Measurements from ENCODE around the gene GNG3.

GNG3 gene

DNA sequence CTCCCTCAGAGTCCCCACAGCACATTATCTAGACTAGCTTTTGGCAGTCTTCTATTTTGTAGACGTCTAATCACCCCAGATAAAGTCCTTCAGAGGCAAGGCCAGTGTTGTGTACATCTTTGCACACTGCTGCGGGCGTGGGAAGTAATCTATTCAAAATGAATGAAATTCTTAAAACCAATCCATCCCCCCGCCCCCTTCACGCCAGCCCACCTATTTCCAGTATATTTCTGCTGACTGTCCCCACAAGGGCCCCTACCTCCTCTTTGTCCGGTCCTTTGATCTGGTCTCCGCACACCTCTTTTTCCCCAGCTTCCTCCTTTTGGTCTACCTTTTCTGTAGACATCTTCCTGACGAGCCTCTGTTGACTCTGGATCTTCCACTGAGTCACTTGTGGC lies 627 bp upstream of the GNG3 start:
- H3K4me3 ChIP-seq (ENCODE audit: low read length), result peak overlapping the region; percentile 92

DNA sequence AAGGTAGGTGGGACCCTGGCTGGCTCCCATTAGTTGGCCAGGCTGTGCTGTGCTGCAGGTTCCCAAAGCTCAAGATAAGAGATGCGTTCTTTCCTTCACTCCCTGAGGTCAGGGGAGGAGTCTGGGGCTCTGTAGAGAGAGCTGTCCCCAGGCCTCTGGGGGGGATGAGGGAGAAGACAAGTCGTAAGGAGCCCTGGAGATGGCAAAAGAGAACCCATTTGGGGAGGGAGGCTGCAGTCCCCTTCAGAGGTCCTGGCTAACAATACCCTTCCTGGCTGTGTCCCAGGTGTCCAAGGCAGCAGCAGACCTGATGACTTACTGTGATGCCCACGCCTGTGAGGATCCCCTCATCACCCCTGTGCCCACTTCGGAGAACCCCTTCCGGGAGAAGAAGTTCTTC lies 916 bp downstream of the GNG3 start:
- peaks cover 49% of the 10 kb centered on the region for H3K4me1 ChIP-seq (ENCODE audit: control insufficient read depth, low read length)
- H3K9me3 ChIP-seq (ENCODE audit: control insufficient read depth, insufficient read depth, low read length), result no peaks in the 10 kb centered on the region
- no peaks in the 10 kb centered on the region for H3K9me2 ChIP-seq (replicated peaks; ENCODE audit: control insufficient read depth, low read length)
- H3K36me3 ChIP-seq (ENCODE audit: control insufficient read depth, low read length), result peaks cover 60% of the 10 kb centered on the region
- no peaks in the 10 kb centered on the region for H3K27me3 ChIP-seq (ENCODE audit: control insufficient read depth, low read length)
- peak overlapping the region; percentile 84; the same call in 1 of the 2 replicates for H3K27ac ChIP-seq (ENCODE audit: low read depth, low read length)
- TF ChIP-seq, protein P1, sequence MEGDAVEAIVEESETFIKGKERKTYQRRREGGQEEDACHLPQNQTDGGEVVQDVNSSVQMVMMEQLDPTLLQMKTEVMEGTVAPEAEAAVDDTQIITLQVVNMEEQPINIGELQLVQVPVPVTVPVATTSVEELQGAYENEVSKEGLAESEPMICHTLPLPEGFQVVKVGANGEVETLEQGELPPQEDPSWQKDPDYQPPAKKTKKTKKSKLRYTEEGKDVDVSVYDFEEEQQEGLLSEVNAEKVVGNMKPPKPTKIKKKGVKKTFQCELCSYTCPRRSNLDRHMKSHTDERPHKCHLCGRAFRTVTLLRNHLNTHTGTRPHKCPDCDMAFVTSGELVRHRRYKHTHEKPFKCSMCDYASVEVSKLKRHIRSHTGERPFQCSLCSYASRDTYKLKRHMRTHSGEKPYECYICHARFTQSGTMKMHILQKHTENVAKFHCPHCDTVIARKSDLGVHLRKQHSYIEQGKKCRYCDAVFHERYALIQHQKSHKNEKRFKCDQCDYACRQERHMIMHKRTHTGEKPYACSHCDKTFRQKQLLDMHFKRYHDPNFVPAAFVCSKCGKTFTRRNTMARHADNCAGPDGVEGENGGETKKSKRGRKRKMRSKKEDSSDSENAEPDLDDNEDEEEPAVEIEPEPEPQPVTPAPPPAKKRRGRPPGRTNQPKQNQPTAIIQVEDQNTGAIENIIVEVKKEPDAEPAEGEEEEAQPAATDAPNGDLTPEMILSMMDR (IDR thresholded peaks at IDR 0.05; ENCODE audit: low read depth, low read length, poor library complexity, severe bottlenecking), result no peak
- no peak for TF ChIP-seq EZH2phosphoT487 (IDR thresholded peaks at IDR 0.05; ENCODE audit: borderline replicate concordance, low read length)
- H3K4me2 ChIP-seq (ENCODE audit: low read length), result peak overlapping the region; percentile 99
- no peaks in the 10 kb centered on the region for H4K20me1 ChIP-seq (ENCODE audit: control insufficient read depth, insufficient read depth, low read depth, low read length)
- H3K79me2 ChIP-seq (ENCODE audit: control insufficient read depth, low read length), result peaks cover 18% of the 10 kb centered on the region
- peaks cover 42% of the 10 kb centered on the region for H3F3A ChIP-seq (ENCODE audit: control insufficient read depth, insufficient read depth)
- H3K4me3 ChIP-seq (ENCODE audit: low read length), result peak overlapping the region; percentile 72

More for the DNA sequence above, 627 bp upstream of the GNG3 start:
- H3F3A ChIP-seq (ENCODE audit: control insufficient read depth, insufficient read depth), result peaks cover 26% of the 10 kb centered on the region
- peak overlapping the region; percentile 94 for H3K4me2 ChIP-seq (ENCODE audit: low read length)
- H3K36me3 ChIP-seq (ENCODE audit: control insufficient read depth, low read length), result peaks cover 49% of the 10 kb centered on the region
- H3K9me3 ChIP-seq (ENCODE audit: control insufficient read depth, insufficient read depth, low read length), result no peaks in the 10 kb centered on the region
- TF ChIP-seq EZH2phosphoT487 (IDR thresholded peaks at IDR 0.05; ENCODE audit: borderline replicate concordance, low read length), result no peak
- TF ChIP-seq, protein P1 (IDR thresholded peaks at IDR 0.05; ENCODE audit: low read depth, low read length, poor library complexity, severe bottlenecking), result no peak
- H3K9me2 ChIP-seq (replicated peaks; ENCODE audit: control insufficient read depth, low read length), result no peaks in the 10 kb centered on the region
- peaks cover 18% of the 10 kb centered on the region for H3K79me2 ChIP-seq (ENCODE audit: control insufficient read depth, low read length)
- H3K27me3 ChIP-seq (ENCODE audit: control insufficient read depth, low read length), result no peaks in the 10 kb centered on the region
- H3K4me1 ChIP-seq (ENCODE audit: control insufficient read depth, low read length), result peaks cover 49% of the 10 kb centered on the region
- H4K20me1 ChIP-seq (ENCODE audit: control insufficient read depth, insufficient read depth, low read depth, low read length), result no peaks in the 10 kb centered on the region
- no peak overlapping the region for H3K27ac ChIP-seq (ENCODE audit: low read depth, low read length)

DNA sequence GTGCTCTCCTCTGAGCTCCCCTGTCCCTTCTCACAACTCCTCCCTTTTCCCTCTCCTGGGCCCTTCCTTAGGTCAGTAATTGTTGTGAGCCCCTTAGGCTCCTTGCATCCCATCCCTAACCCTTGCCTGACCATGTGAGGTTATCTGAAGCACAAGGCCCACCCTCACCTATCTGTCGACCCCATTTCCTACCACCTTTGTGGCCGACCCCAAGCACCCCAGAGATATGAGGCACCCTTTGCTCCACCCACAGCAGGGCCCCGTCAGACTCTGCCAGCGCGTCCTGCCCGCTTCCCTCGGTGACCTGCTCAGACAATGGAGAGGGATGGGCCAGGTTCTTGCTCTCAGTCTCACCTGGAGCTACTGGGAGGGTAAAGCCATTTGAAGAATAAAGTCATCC lies 1.3 kb downstream of the GNG3 start:
- peaks cover 64% of the 10 kb centered on the region for H3K36me3 ChIP-seq (ENCODE audit: control insufficient read depth, low read length)
- peaks cover 18% of the 10 kb centered on the region for H3K79me2 ChIP-seq (ENCODE audit: control insufficient read depth, low read length)
- peaks cover 49% of the 10 kb centered on the region for H3K4me1 ChIP-seq (ENCODE audit: control insufficient read depth, low read length)
- TF ChIP-seq EZH2phosphoT487 (IDR thresholded peaks at IDR 0.05; ENCODE audit: borderline replicate concordance, low read length), result no peak
- TF ChIP-seq, protein P1 (IDR thresholded peaks at IDR 0.05; ENCODE audit: low read depth, low read length, poor library complexity, severe bottlenecking), result no peak
- H3K9me2 ChIP-seq (replicated peaks; ENCODE audit: control insufficient read depth, low read length), result no peaks in the 10 kb centered on the region
- H3K27ac ChIP-seq (ENCODE audit: low read depth, low read length), result peak overlapping the region; percentile 84
- peak overlapping the region; percentile 99 for H3K4me2 ChIP-seq (ENCODE audit: low read length)
- peak overlapping the region; percentile 72 for H3K4me3 ChIP-seq (ENCODE audit: low read length)
- peaks cover 46% of the 10 kb centered on the region for H3F3A ChIP-seq (ENCODE audit: control insufficient read depth, insufficient read depth)
- no peaks in the 10 kb centered on the region for H4K20me1 ChIP-seq (ENCODE audit: control insufficient read depth, insufficient read depth, low read depth, low read length)
- H3K9me3 ChIP-seq (ENCODE audit: control insufficient read depth, insufficient read depth, low read length), result no peaks in the 10 kb centered on the region
- H3K27me3 ChIP-seq (ENCODE audit: control insufficient read depth, low read length), result no peaks in the 10 kb centered on the region

Data from DOHH2 (cell line).